ENCODE data around the gene SH3GLB1.

- no peak for TF ChIP-seq EP300 (IDR thresholded peaks at IDR 0.05)
- TF ChIP-seq CTCF (IDR thresholded peaks at IDR 0.05) = no peak
Measured at GRCh38 chr1:86753700-86754099, 49.3 kb downstream of the SH3GLB1 start.

All from esophagus muscularis mucosa (tissue), 3 donors.